ENCODE results near the gene PTPRD.

PTPRD gene

DNA sequence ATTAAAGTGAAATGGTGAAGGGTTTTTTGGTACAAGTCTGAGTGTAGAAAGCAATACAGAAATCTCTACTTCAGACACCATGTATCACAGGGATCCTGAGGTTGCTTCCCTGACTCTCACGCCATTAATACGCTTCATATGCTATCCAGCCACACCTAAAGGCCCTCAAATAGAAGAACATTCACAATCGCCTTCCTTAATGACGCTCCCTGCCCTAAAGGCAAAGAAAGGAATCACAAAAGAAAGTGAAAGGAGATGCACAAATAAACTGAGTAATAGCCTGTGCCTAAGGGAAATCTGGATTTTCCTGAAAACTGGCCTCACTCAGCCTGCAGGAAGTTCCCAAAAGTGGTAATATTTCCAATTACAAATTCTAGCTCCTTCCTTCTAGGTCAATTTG lies 1810.6 kb downstream of the PTPRD start:
- no peak overlapping the region for H3K4me3 ChIP-seq (ENCODE audit: low read depth, low read length)
- DNase-seq (ENCODE audit: low read depth): no peak
- in situ Hi-C loops (cut with HindIII; ENCODE audit: low sequenced_read_pairs): no loop called here
- TF ChIP-seq CTCF (IDR thresholded peaks at IDR 0.05; ENCODE audit: low read depth, low read length, missing control alignments): no peak

DNA sequence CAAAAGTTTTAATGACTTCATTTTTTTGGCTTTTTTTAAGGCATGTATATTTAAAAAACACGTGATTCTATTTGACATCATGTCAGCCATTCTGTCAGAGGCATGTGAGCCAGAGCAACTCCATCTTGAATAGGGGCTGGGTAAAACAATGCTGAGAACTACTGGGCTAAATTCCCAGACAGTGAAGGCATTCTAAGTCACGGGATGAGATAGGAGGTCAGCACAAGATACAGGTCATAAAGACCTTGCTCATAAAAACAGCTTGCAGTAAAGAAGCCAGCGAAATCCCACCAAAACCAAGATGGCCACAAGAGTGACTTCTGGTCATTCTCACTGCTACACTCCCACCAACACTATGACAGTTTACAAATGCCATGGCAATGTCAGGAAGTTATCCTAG lies 1812.6 kb downstream of the PTPRD start:
- in situ Hi-C loops (cut with HindIII; ENCODE audit: low sequenced_read_pairs): no loop called here
- no peak for DNase-seq (ENCODE audit: low read depth)
- no peak for TF ChIP-seq CTCF (IDR thresholded peaks at IDR 0.05; ENCODE audit: low read depth, low read length, missing control alignments)
- H3K4me3 ChIP-seq (ENCODE audit: low read depth, low read length): no peak overlapping the region

- no peak for DNase-seq (ENCODE audit: low read depth)
- no peak for TF ChIP-seq CTCF (IDR thresholded peaks at IDR 0.05; ENCODE audit: low read depth, low read length, missing control alignments)
- in situ Hi-C loops (cut with HindIII; ENCODE audit: low sequenced_read_pairs): no loop called here
- H3K4me3 ChIP-seq (ENCODE audit: low read depth, low read length): no peak overlapping the region
These were observed 1813.2 kb downstream of the PTPRD start for GRCh38 chr9:8799615-8800014.

GRCh38 chr9:8799206-8799605 lies 1813.6 kb downstream of the PTPRD start:
- no peak for TF ChIP-seq CTCF (IDR thresholded peaks at IDR 0.05; ENCODE audit: low read depth, low read length, missing control alignments)
- no peak overlapping the region for H3K4me3 ChIP-seq (ENCODE audit: low read depth, low read length)
- no peak for DNase-seq (ENCODE audit: low read depth)
- in situ Hi-C loops (cut with HindIII; ENCODE audit: low sequenced_read_pairs): no loop called here

GRCh38 chr9:8784838-8785237 lies 1828.0 kb downstream of the PTPRD start:
- no peak overlapping the region for H3K4me3 ChIP-seq (ENCODE audit: low read depth, low read length)
- in situ Hi-C loops (cut with HindIII; ENCODE audit: low sequenced_read_pairs): no loop called here
- TF ChIP-seq CTCF (IDR thresholded peaks at IDR 0.05; ENCODE audit: low read depth, low read length, missing control alignments): no peak
- DNase-seq (ENCODE audit: low read depth): no peak

DNA sequence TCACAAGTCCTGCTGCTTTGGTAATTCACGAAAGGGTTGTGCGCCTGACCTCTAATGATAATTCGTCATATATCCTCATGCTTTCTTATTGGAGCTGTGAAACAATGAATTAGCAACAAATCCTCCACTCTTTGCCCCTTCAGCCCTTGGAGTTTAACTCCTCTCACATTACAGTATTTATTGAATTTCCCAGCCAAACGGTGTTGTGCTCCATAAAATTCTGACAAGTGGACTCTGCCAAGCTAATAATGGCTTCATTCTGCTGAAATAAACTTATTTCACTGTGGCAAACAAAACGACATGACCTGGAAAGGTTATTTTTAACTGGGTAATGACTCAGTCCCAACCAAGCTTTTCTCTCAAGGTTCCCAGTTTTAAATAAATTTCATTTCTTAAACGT lies 1828.9 kb downstream of the PTPRD start:
- no peak for DNase-seq (ENCODE audit: low read depth)
- in situ Hi-C loops (cut with HindIII; ENCODE audit: low sequenced_read_pairs): no loop called here
- no peak for TF ChIP-seq CTCF (IDR thresholded peaks at IDR 0.05; ENCODE audit: low read depth, low read length, missing control alignments)
- no peak overlapping the region for H3K4me3 ChIP-seq (ENCODE audit: low read depth, low read length)

GRCh38 chr9:8782237-8782636 lies 1830.6 kb downstream of the PTPRD start:
- no peak for TF ChIP-seq CTCF (IDR thresholded peaks at IDR 0.05; ENCODE audit: low read depth, low read length, missing control alignments)
- DNase-seq (ENCODE audit: low read depth): no peak
- H3K4me3 ChIP-seq (ENCODE audit: low read depth, low read length): no peak overlapping the region
- in situ Hi-C loops (cut with HindIII; ENCODE audit: low sequenced_read_pairs): no loop called here
